GM18526 (cell line): ENCODE measurements around the gene IFT43.

Experiments
- POLR2A ChIP-seq: IDR thresholded peaks from 3 replicates; pipeline ENCODE4 v1.6.1; 2011; ENCODE audit not compliant: insufficient read length; ENCODE audit errors: extremely low read depth

IFT43 gene

GRCh38 chr14:76126076-76126475 is 140.5 kb downstream of the IFT43 start:
- no peak for TF ChIP-seq POLR2A

- no peak for TF ChIP-seq POLR2A
Measured at GRCh38 chr14:76129851-76130576, 144.5 kb downstream of the IFT43 start.

- no peak for TF ChIP-seq POLR2A
Measured at GRCh38 chr14:76131071-76131965, 145.8 kb downstream of the IFT43 start.

- no peak for TF ChIP-seq POLR2A
Measured at GRCh38 chr14:76133103-76133502, 147.5 kb downstream of the IFT43 start.
